CD4-positive, alpha-beta memory T cell (primary cell): Measurements from ENCODE around the gene CHSY1. TPM values are rescaled to one million over a fixed set of nuclear protein-coding genes. Genes with fewer than 3 reads are reported as not detected.
"Not testable (repeated sequence)": the region's sequence is repeated elsewhere in the genome, so short reads cannot be mapped to it uniquely, and the experiment has no call there.

Source experiments
- CTCF ChIA-PET: fragments of 350-600 bp; sonication (Branson Sonifier 250); formaldehyde crosslinking; loops from one replicate; lab custom pipeline; 2021; ENCODE audit warnings: inconsistent platforms; ENCODE audit not compliant: partially characterized antibody; lab: Charles Lee
- POLR2A ChIA-PET: fragments of 350-600 bp; sonication (Branson Sonifier 250); formaldehyde crosslinking; loops from one replicate; lab custom pipeline; 2021; ENCODE audit not compliant: partially characterized antibody; lab: Charles Lee
- DNase-seq, 5 donors: peaks; one replicate each; pipeline versions ENCODE4 v3.0.0 to v3.0.0-alpha.2; 2020 to 2022; ENCODE audit warnings: mixed read lengths in 1 of 5
- H3K27ac ChIP-seq: one replicate; pipeline ENCODE4 v1.7.0; 2013; ENCODE audit warnings: low read depth, low read length
- H3K27me3 ChIP-seq: 2 replicates; pipeline ENCODE4 v1.7.0; 2013; ENCODE audit warnings: mild to moderate bottlenecking, low read length, moderate library complexity; ENCODE audit not compliant: insufficient read depth
- H3K36me3 ChIP-seq: 2 replicates; pipeline ENCODE4 v1.7.0; 2013; ENCODE audit warnings: mild to moderate bottlenecking, low read length, moderate library complexity; ENCODE audit not compliant: insufficient read depth
- H3K4me1 ChIP-seq: 2 replicates; pipeline ENCODE4 v1.7.0; 2013; ENCODE audit warnings: mild to moderate bottlenecking, low read length, moderate library complexity; ENCODE audit not compliant: insufficient read depth
- H3K4me3 ChIP-seq, 2 donors: one replicate each; pipeline ENCODE4 v1.7.0; 2013; ENCODE audit warnings: low read length in 2 of 2, mild to moderate bottlenecking in 1 of 2
- H3K9me3 ChIP-seq, 2 donors: one replicate each; pipeline ENCODE4 v1.7.0; 2013; ENCODE audit warnings: low read length in 2 of 2, control low read depth in 1 of 2; ENCODE audit not compliant: control insufficient read depth in 1 of 2
- H3K27ac Mint-ChIP-seq, 7 donors: one replicate each; pipeline ENCODE4 v1.8.0; 2020 to 2021; ENCODE audit warnings: mixed read lengths in 7 of 7, mild to moderate bottlenecking in 6 of 7, inconsistent platforms in 3 of 7, moderate library complexity in 3 of 7
- H3K27me3 Mint-ChIP-seq, 2 donors: one replicate each; pipeline ENCODE4 v1.8.0; 2020 to 2021; ENCODE audit warnings: mixed read lengths in 2 of 2
- H3K36me3 Mint-ChIP-seq, 2 donors: one replicate each; pipeline ENCODE4 v1.8.0; 2020 to 2021; ENCODE audit warnings: mixed read lengths in 2 of 2, inconsistent platforms in 1 of 2, mild to moderate bottlenecking in 1 of 2
- H3K4me1 Mint-ChIP-seq, 4 donors: one replicate each; pipeline ENCODE4 v1.8.0; 2020 to 2021; ENCODE audit warnings: mixed read lengths in 4 of 4, mild to moderate bottlenecking in 1 of 4
- H3K4me3 Mint-ChIP-seq, 8 donors: one replicate each; pipeline ENCODE4 v1.8.0; 2020 to 2021; ENCODE audit warnings: mixed read lengths in 8 of 8, mild to moderate bottlenecking in 7 of 8, moderate library complexity in 6 of 8, inconsistent platforms in 3 of 8
- H3K9me3 Mint-ChIP-seq, 8 donors: one replicate each; pipeline ENCODE4 v1.8.0; 2020 to 2021; ENCODE audit warnings: mixed read lengths in 8 of 8, mild to moderate bottlenecking in 5 of 8, inconsistent platforms in 3 of 8, moderate library complexity in 1 of 8
- intact Hi-C: fragments of 100-400 bp; cut with micrococcal nuclease; formaldehyde crosslinking; loops from one replicate; pipeline ENCODE4 v1.15.1; 2023
- polyA plus RNA-seq, 2 donors: library from polyadenylated mRNA; unstranded; fragments of 300-500 nt; fragmentation: Illumina TruSeq; gene quantifications; one replicate each; pipeline ENCODE4 v1.2.3, GENCODE V29; 2021
- total RNA-seq, 2 experiments: library from RNA; stranded (reverse); gene quantifications; one replicate each; pipeline ENCODE4 v1.2.3, GENCODE V29; 2021

The CHSY1 gene
- total and polyA plus RNA-seq, 4 experiments from 2014 or later: 0.64 to 11.9 (median 6.9) TPM

GRCh38 chr15:101221902-101222301 lies 29.9 kb downstream of the CHSY1 start:
- Mint-ChIP-seq H3K27me3 (no peaks in the 10 kb centered on the region), H3K36me3 (peaks cover 25 to 36% of the 10 kb centered on the region in 2 donors), H3K4me1 (peaks cover 45 to 71% (median 62%) of the 10 kb centered on the region in 4 donors), H3K4me3 (no peak overlapping the region), H3K27ac (peak overlapping the region in 1 of 7 donors; percentile 0), H3K9me3 (no peaks in the 10 kb centered on the region)
- H3K36me3 ChIP-seq: no peaks in the 10 kb centered on the region
- H3K9me3 ChIP-seq: no peaks in the 10 kb centered on the region
- CTCF ChIA-PET: no interaction called here
- no peaks in the 10 kb centered on the region for H3K4me1 ChIP-seq
- no peak overlapping the region for H3K4me3 ChIP-seq
- no peaks in the 10 kb centered on the region for H3K27me3 ChIP-seq
- no peak overlapping the region for H3K27ac ChIP-seq
- POLR2A ChIA-PET: interaction anchor here (1.7 kb wide), 1 partner anchor 11 kb away, joined by 4 read pairs; no protein-coding TSS in a partner anchor
- no peak for DNase-seq
- intact Hi-C loops: no loop called here

DNA sequence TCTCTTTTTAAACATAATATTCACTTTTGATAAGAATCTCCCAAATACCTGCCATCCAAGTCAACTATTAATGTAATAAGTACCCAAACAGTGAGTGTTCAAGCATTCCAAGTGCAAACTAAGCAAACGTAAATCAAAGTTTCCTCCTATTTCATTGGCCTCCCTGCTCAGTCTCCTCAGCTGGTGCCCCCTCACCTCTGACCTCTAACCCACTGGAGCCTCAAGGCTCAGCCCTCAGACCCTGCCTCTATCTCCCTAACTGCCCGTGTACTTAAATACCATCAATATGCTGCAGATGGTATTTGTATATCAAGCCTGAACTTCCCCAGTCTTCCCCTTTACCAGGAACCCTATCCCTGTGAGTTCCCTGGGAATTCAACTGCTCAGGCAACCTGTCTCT lies 31.8 kb downstream of the CHSY1 start:
- DNase-seq: no peak
- H3K4me1 Mint-ChIP-seq: peaks cover 45 to 69% (median 59%) of the 10 kb centered on the region in 4 donors

GRCh38 chr15:101219441-101219840 lies 32.4 kb downstream of the CHSY1 start:
- ChIA-PET CTCF (no interaction called here), POLR2A (no interaction called here)
- no peak overlapping the region for H3K4me3 Mint-ChIP-seq

More for the DNA sequence above, 31.8 kb downstream of the CHSY1 start:
- Mint-ChIP-seq H3K9me3 (no peaks in the 10 kb centered on the region), H3K36me3 (peaks cover 16 to 30% of the 10 kb centered on the region in 2 donors), H3K27me3 (no peaks in the 10 kb centered on the region), H3K4me3 (no peak overlapping the region), H3K27ac (peak overlapping the region in 4 of 7 donors; percentile 23 to 50 (median 36))
- intact Hi-C loops: no loop called here
- no peaks in the 10 kb centered on the region for H3K4me1 ChIP-seq
- H3K36me3 ChIP-seq: no peaks in the 10 kb centered on the region
- no peak overlapping the region for H3K27ac ChIP-seq
- no peaks in the 10 kb centered on the region for H3K27me3 ChIP-seq
- POLR2A ChIA-PET: no interaction called here
- H3K4me3 ChIP-seq: no peak overlapping the region
- CTCF ChIA-PET: no interaction called here
- H3K9me3 ChIP-seq: no peaks in the 10 kb centered on the region

GRCh38 chr15:101217446-101217845 lies 34.4 kb downstream of the CHSY1 start:
- H3K36me3 Mint-ChIP-seq: peaks cover 10 to 22% of the 10 kb centered on the region in 2 donors
- intact Hi-C loops: no loop called here
- Histone ChIP-seq H3K4me3 (no peak overlapping the region), H3K4me1 (no peaks in the 10 kb centered on the region), H3K9me3 (no peaks in the 10 kb centered on the region), H3K27ac (no peak overlapping the region), H3K36me3 (no peaks in the 10 kb centered on the region), H3K27me3 (no peaks in the 10 kb centered on the region)
- no peak for DNase-seq
- H3K4me1 Mint-ChIP-seq: peaks cover 49 to 69% (median 58%) of the 10 kb centered on the region in 4 donors
- ChIA-PET CTCF (interaction anchor here (0.9 to 1.6 kb wide), 2 partner anchors 12 kb away, joined by 3 to 4 read pairs; no protein-coding TSS in a partner anchor), POLR2A (no interaction called here)
- no peaks in the 10 kb centered on the region for H3K9me3 Mint-ChIP-seq
- H3K4me3 Mint-ChIP-seq: no peak overlapping the region
- H3K27ac Mint-ChIP-seq: no peak overlapping the region
- no peaks in the 10 kb centered on the region for H3K27me3 Mint-ChIP-seq

More at GRCh38 chr15:101219441-101219840, 32.4 kb downstream of the CHSY1 start:
- Histone ChIP-seq H3K4me1 (no peaks in the 10 kb centered on the region), H3K9me3 (no peaks in the 10 kb centered on the region), H3K27me3 (no peaks in the 10 kb centered on the region), H3K27ac (no peak overlapping the region), H3K36me3 (no peaks in the 10 kb centered on the region), H3K4me3 (no peak overlapping the region)
- intact Hi-C loops: no loop called here
- Mint-ChIP-seq H3K36me3 (peaks cover 13 to 30% of the 10 kb centered on the region in 2 donors), H3K27ac (no peak overlapping the region), H3K27me3 (no peaks in the 10 kb centered on the region), H3K9me3 (no peaks in the 10 kb centered on the region), H3K4me1 (peaks cover 43 to 63% (median 55%) of the 10 kb centered on the region in 4 donors)
- DNase-seq: no peak

DNA sequence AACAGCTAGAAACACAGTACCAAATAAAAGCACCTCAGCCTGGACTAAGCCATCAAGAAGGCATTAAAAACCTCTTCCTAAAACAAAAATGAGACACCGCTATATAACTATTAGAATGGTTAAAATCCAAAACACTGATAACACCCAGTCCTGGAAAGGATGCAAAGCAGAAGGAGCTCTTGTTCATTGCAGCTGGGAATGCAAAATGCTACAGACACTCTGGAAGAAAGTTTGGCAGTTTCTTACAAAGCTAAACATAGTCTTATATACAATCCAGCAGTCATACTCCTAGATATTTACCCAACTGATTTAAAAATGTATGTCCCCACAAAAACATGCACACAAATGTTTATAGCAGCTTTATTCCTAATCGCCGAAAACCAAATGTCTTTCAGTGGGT lies 35.7 kb downstream of the CHSY1 start:
- no peaks in the 10 kb centered on the region for H3K27me3 Mint-ChIP-seq
- no peaks in the 10 kb centered on the region for H3K4me1 ChIP-seq
- DNase-seq: no peak
- no peak overlapping the region for H3K27ac ChIP-seq
- peaks cover 10 to 22% of the 10 kb centered on the region in 2 donors for H3K36me3 Mint-ChIP-seq
- H3K4me3 ChIP-seq: no peak overlapping the region
- POLR2A ChIA-PET: no interaction called here
- H3K27me3 ChIP-seq: no peaks in the 10 kb centered on the region
- CTCF ChIA-PET: interaction anchor here (1.5 to 1.6 kb wide), 2 partner anchors 11 to 24 kb away, joined by 3 to 4 read pairs; no protein-coding TSS in a partner anchor
- H3K27ac Mint-ChIP-seq: peak overlapping the region in 2 of 7 donors; percentile 5 to 21
- intact Hi-C loops: no loop called here
- H3K9me3 Mint-ChIP-seq: no peaks in the 10 kb centered on the region
- H3K36me3 ChIP-seq: no peaks in the 10 kb centered on the region
- peaks cover 52 to 70% (median 57%) of the 10 kb centered on the region in 4 donors for H3K4me1 Mint-ChIP-seq
- no peaks in the 10 kb centered on the region for H3K9me3 ChIP-seq
- H3K4me3 Mint-ChIP-seq: no peak overlapping the region

DNA sequence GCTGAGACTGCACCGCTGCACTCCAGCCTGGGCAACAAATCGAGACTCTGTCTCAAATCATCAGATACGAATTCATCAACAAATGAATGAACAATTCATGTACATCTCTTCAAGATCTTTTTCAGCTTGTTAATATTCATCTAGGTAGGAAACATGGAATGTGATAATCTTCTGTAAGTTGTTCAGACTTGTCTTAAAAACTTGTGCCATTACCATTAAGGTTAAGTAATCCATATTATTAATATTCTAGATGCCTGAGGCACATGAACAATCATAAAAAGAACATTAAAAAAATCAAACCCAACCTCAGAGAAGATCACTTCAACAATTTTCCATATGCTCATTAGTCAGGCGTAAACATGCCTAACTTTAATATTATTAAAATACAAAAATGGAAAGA lies 36.2 kb downstream of the CHSY1 start:
- H3K9me3 ChIP-seq: no peaks in the 10 kb centered on the region
- Mint-ChIP-seq H3K27me3 (no peaks in the 10 kb centered on the region), H3K4me1 (peaks cover 50 to 67% (median 55%) of the 10 kb centered on the region in 4 donors), H3K27ac (peak overlapping the region in 3 of 7 donors; percentile 5 to 48 (median 21)), H3K9me3 (no peaks in the 10 kb centered on the region), H3K4me3 (peak overlapping the region in 1 of 8 donors; percentile 32), H3K36me3 (peaks cover 10 to 22% of the 10 kb centered on the region in 2 donors)
- H3K27ac ChIP-seq: no peak overlapping the region
- H3K4me1 ChIP-seq: no peaks in the 10 kb centered on the region
- no peaks in the 10 kb centered on the region for H3K27me3 ChIP-seq
- no peaks in the 10 kb centered on the region for H3K36me3 ChIP-seq
- intact Hi-C loops: no loop called here
- POLR2A ChIA-PET: no interaction called here
- CTCF ChIA-PET: interaction anchor here (1.5 to 1.6 kb wide), 2 partner anchors 11 to 24 kb away, joined by 3 to 4 read pairs; no protein-coding TSS in a partner anchor
- no peak for DNase-seq
- H3K4me3 ChIP-seq: no peak overlapping the region

DNA sequence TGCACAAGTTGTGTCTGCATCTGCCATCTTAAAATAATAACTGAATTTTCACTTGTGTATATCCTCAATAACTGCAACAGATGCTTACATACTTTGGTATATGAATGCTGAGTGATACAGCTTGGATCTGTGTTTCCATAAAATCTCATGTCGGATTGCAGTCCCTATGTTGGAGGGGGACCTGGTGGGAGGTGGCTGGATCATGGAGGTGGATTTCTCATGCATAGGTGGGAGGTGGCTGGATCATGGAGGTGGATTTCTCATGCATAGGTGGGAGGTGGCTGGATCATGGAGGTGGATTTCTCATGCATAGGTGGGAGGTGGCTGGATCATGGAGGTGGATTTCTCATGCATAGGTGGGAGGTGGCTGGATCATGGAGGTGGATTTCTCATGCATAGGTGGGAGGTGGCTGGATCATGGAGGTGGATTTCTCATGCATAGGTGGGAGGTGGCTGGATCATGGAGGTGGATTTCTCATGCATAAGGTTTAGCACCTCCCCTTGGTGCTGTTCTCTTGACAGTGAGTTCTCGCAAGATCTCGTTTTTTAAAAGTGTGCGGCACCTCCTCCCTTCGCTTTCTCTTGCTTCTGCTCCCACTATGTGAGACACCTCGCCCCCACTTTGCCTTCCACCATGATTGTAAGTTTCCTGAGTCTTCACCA lies 37.3 kb downstream of the CHSY1 start:
- intact Hi-C loops, H3K4me1 ChIP-seq, H3K4me3 Mint-ChIP-seq, H3K27me3 Mint-ChIP-seq, H3K27me3 ChIP-seq, H3K9me3 ChIP-seq, H3K4me3 ChIP-seq, H3K9me3 Mint-ChIP-seq, H3K27ac ChIP-seq, DNase-seq, H3K36me3 ChIP-seq, POLR2A ChIA-PET: not testable (repeated sequence)
- CTCF ChIA-PET: interaction anchor here (1.5 kb wide), 1 partner anchor 25 kb away, joined by 3 read pairs; no protein-coding TSS in a partner anchor
- peaks cover 10 to 19% of the 10 kb centered on the region in 2 donors for H3K36me3 Mint-ChIP-seq
- peaks cover 44 to 72% (median 54%) of the 10 kb centered on the region in 4 donors for H3K4me1 Mint-ChIP-seq
- peak overlapping the region in 1 of 7 donors; percentile 9 for H3K27ac Mint-ChIP-seq
